ENCODE data around the gene SNCB. TPM values are rescaled to one million over a fixed set of nuclear protein-coding genes. Genes with fewer than 3 reads are reported as not detected.

Gene SNCB
- total RNA-seq, 1 experiment from 2014 or later, result 2.1 TPM

GRCh38 chr5:176678584-176678983 is 48.2 kb upstream of the SNCB start:
- no peaks in the 10 kb centered on the region for H3K79me2 ChIP-seq (ENCODE audit: low read length)
- no peaks in the 10 kb centered on the region for H4K20me1 ChIP-seq (ENCODE audit: low read length)
- H3K9me2 ChIP-seq (replicated peaks; ENCODE audit: low read length), result no peaks in the 10 kb centered on the region
- H3K9me3 ChIP-seq (ENCODE audit: low read length), result no peaks in the 10 kb centered on the region
- no peaks in the 10 kb centered on the region for H3F3A ChIP-seq (ENCODE audit: low read length, unreplicated experiment)
- TF ChIP-seq EZH2 (IDR thresholded peaks at IDR 0.05; ENCODE audit: low read length, unreplicated experiment), result no peak
- no peak for TF ChIP-seq EZH2phosphoT487 (IDR thresholded peaks at IDR 0.05; ENCODE audit: borderline replicate concordance, low read length)
- TF ChIP-seq CTCF (conservative IDR thresholded peaks at IDR 0.05; ENCODE audit: low read depth, low read length), result no peak
- H3K4me1 ChIP-seq (ENCODE audit: insufficient read depth, low read length), result peaks cover 10% of the 10 kb centered on the region
- POLR2A ChIA-PET (ENCODE audit: unreplicated experiment), result no interaction called here
- BruUV-seq (replicated peaks), result no TSS peak
- H3K4me2 ChIP-seq (ENCODE audit: low read length), result no peak overlapping the region
- H3K27me3 ChIP-seq (ENCODE audit: low read length), result peaks cover 16% of the 10 kb centered on the region
- H2AFZ ChIP-seq (ENCODE audit: low read length), result no peak overlapping the region
- no peaks in the 10 kb centered on the region for H3K36me3 ChIP-seq (ENCODE audit: low read depth, low read length)
- CTCF ChIA-PET, result no interaction called here
- H3K27ac ChIP-seq (ENCODE audit: low read length), result no peak overlapping the region
- ATAC-seq (no peak), DNase-seq (no peak)
- intact Hi-C loops (cut with micrococcal nuclease), result no loop called here
- no peak overlapping the region for H3K9ac ChIP-seq (ENCODE audit: low read length)
- H3K4me3 ChIP-seq (ENCODE audit: low read length), result no peak overlapping the region

GRCh38 chr5:176677209-176677939 is 47.0 kb upstream of the SNCB start:
- ATAC-seq, result no peak
- no peak for DNase-seq
- Histone ChIP-seq H3K4me3 (ENCODE audit: low read length) (no peak overlapping the region), H3K9me3 (ENCODE audit: low read length) (no peaks in the 10 kb centered on the region), H3F3A (ENCODE audit: low read length, unreplicated experiment) (no peaks in the 10 kb centered on the region), H4K20me1 (ENCODE audit: low read length) (no peaks in the 10 kb centered on the region), H3K27ac (ENCODE audit: low read length) (no peak overlapping the region), H3K4me1 (ENCODE audit: insufficient read depth, low read length) (peaks cover 10% of the 10 kb centered on the region), H3K9me2 (replicated peaks; ENCODE audit: low read length) (no peaks in the 10 kb centered on the region), H3K79me2 (ENCODE audit: low read length) (no peaks in the 10 kb centered on the region), H3K9ac (ENCODE audit: low read length) (no peak overlapping the region), H2AFZ (ENCODE audit: low read length) (no peak overlapping the region), H3K4me2 (ENCODE audit: low read length) (no peak overlapping the region), H3K27me3 (ENCODE audit: low read length) (peaks cover 5% of the 10 kb centered on the region; the same call in 1 of the 2 replicates), H3K36me3 (ENCODE audit: low read depth, low read length) (no peaks in the 10 kb centered on the region)
- intact Hi-C loops (cut with micrococcal nuclease), result no loop called here
- no peak for TF ChIP-seq EZH2 (IDR thresholded peaks at IDR 0.05; ENCODE audit: low read length, unreplicated experiment)
- TF ChIP-seq EZH2phosphoT487 (IDR thresholded peaks at IDR 0.05; ENCODE audit: borderline replicate concordance, low read length), result no peak
- no peak for TF ChIP-seq CTCF (conservative IDR thresholded peaks at IDR 0.05; ENCODE audit: low read depth, low read length)
- POLR2A ChIA-PET (ENCODE audit: unreplicated experiment), result no interaction called here
- BruUV-seq (replicated peaks), result no TSS peak
- CTCF ChIA-PET, result no interaction called here

GRCh38 chr5:176676361-176676824 is 46.1 kb upstream of the SNCB start:
- Histone ChIP-seq H3K4me1 (ENCODE audit: insufficient read depth, low read length) (peaks cover 10% of the 10 kb centered on the region), H3K9me3 (ENCODE audit: low read length) (no peaks in the 10 kb centered on the region), H3F3A (ENCODE audit: low read length, unreplicated experiment) (no peaks in the 10 kb centered on the region), H3K27me3 (ENCODE audit: low read length) (no peaks in the 10 kb centered on the region), H3K27ac (ENCODE audit: low read length) (no peak overlapping the region), H3K4me3 (ENCODE audit: low read length) (no peak overlapping the region), H3K4me2 (ENCODE audit: low read length) (peak overlapping the region; percentile 16), H3K79me2 (ENCODE audit: low read length) (no peaks in the 10 kb centered on the region), H3K36me3 (ENCODE audit: low read depth, low read length) (no peaks in the 10 kb centered on the region), H3K9ac (ENCODE audit: low read length) (no peak overlapping the region), H4K20me1 (ENCODE audit: low read length) (no peaks in the 10 kb centered on the region), H2AFZ (ENCODE audit: low read length) (peak overlapping the region; percentile 43), H3K9me2 (replicated peaks; ENCODE audit: low read length) (no peaks in the 10 kb centered on the region)
- ATAC-seq (peak; percentile 84), DNase-seq (peak; percentile 65)
- ChIA-PET POLR2A (ENCODE audit: unreplicated experiment) (no interaction called here), CTCF (interaction anchor here (1.9 kb wide), 1 partner anchor 16 kb away, joined by 4 read pairs; no protein-coding TSS in a partner anchor)
- BruUV-seq (replicated peaks), result no TSS peak
- TF ChIP-seq CTCF (conservative IDR thresholded peaks at IDR 0.05; ENCODE audit: low read depth, low read length), result no peak
- intact Hi-C loops (cut with micrococcal nuclease), result no loop called here

Data from PC-3 (cell line).